Lower leg skin (tissue), 4 donors: ENCODE measurements around the gene SLC16A13. TPM values are rescaled to one million over a fixed set of nuclear protein-coding genes. Genes with fewer than 3 reads are reported as not detected.
"Not testable (repeated sequence)": the region's sequence is repeated elsewhere in the genome, so short reads cannot be mapped to it uniquely, and the experiment has no call there.

Experiments used
- DNase-seq, 2 donors: peaks; one replicate each; pipeline ENCODE4 v3.0.0-alpha.2; 2019; ENCODE audit warnings: low spot score in 2 of 2
- H3K4me3 ChIP-seq: fragments of 200-600 bp; sonication (generic); 2 replicates; pipeline ENCODE4 v1.5.1; 2017; ENCODE audit warnings: mild to moderate bottlenecking, low read depth; ENCODE audit not compliant: poor library complexity, severe bottlenecking
- POLR2A ChIP-seq, 2 donors: fragments of 450-650 bp; IDR thresholded peaks; one replicate each; pipeline ENCODE4 v1.6.1; 2016 to 2017; ENCODE audit warnings: antibody characterized with exemption in 2 of 2, mild to moderate bottlenecking in 1 of 2, moderate library complexity in 1 of 2
- WGBS, 2 donors: methylation state at CpG; one replicate each; pipeline ENCODE4 v1.1.5; 2018; 5-methylcytosine and 5-hydroxymethylcytosine counted together
- intact Hi-C: fragments of 100-400 bp; cut with DNase I; formaldehyde crosslinking; loops from one replicate; pipeline ENCODE4 v1.15.0; 2023; ENCODE audit warnings: low total_unique reads
- total RNA-seq, 4 donors: library from RNA; depleted of rRNA; stranded (reverse); fragments of >200 nt; gene quantifications; one replicate each; pipeline ENCODE4 v1.1.0, GENCODE V29; 2016
- TF ChIP-seq, protein P1 (sequence below), 3 donors: fragments of 450-650 bp; IDR thresholded peaks; one replicate each; pipeline ENCODE4 v1.5.1; 2016; ENCODE audit warnings: antibody characterized with exemption in 3 of 3, mild to moderate bottlenecking in 3 of 3, moderate library complexity in 2 of 3

Gene SLC16A13
- total RNA-seq, 4 donors from 2014 or later: 1.0 to 5.2 (median 2.6) TPM

- 64 to 68% methylated on average over 15 of the region's 15 CpGs for WGBS, 2 donors
- intact Hi-C loops: no loop called here
- H3K4me3 ChIP-seq: no peak within 1 kb of the TSS
- TF ChIP-seq, protein P1, sequence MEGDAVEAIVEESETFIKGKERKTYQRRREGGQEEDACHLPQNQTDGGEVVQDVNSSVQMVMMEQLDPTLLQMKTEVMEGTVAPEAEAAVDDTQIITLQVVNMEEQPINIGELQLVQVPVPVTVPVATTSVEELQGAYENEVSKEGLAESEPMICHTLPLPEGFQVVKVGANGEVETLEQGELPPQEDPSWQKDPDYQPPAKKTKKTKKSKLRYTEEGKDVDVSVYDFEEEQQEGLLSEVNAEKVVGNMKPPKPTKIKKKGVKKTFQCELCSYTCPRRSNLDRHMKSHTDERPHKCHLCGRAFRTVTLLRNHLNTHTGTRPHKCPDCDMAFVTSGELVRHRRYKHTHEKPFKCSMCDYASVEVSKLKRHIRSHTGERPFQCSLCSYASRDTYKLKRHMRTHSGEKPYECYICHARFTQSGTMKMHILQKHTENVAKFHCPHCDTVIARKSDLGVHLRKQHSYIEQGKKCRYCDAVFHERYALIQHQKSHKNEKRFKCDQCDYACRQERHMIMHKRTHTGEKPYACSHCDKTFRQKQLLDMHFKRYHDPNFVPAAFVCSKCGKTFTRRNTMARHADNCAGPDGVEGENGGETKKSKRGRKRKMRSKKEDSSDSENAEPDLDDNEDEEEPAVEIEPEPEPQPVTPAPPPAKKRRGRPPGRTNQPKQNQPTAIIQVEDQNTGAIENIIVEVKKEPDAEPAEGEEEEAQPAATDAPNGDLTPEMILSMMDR (IDR thresholded peaks at IDR 0.05): no peak
- TF ChIP-seq POLR2A (IDR thresholded peaks at IDR 0.05): no peak
- DNase-seq: peak in 1 of 2 donors; percentile 61
Observed at GRCh38 chr17:7079581-7080455, 44.0 kb downstream of the SLC16A13 start, which contains the start of gene CLEC10A. Gene CLEC10A, minus strand, starts transcription at chr17:7080251. Its CDS starts 1,439 bp downstream, at chr17:7078812.

GRCh38 chr17:7080456-7081041 lies 44.7 kb downstream of the SLC16A13 start:
- H3K4me3 ChIP-seq: no peak overlapping the region
- intact Hi-C loops: no loop called here

DNA sequence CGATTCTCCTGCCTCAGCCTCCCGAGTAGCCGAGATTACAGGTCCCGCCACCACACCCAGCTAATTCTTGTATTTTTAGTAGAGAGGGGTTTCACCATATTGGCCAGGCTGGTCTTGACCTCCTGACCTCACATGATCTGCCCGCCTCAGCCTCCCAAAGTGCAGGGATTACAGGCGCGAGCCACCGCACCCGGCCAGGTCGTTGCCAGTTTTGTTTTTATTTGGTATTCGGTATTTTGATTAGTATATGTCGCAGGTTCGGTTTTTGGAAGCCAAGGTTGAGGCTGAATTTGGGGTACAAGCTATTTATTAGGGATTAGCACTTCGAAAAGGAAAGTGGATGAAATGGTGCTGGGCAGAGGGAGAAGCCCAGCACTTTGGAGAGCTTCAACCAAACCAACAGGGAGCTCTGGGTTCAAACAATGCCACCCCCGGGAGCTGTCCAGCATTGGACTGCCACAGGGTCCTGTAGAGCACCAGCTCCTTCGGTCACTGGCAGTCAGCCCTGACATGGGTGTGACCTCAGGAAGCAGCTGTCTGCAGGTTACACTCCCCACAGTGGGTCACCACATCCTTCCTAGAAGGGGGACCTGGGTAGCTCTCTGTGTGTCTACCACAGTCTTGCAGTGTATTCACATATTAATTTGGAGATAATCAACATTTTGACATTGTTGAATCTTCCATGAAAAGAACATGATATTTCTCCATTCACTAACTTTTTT lies 45.7 kb downstream of the SLC16A13 start:
- intact Hi-C loops: no loop called here
- TF ChIP-seq, protein P1 (IDR thresholded peaks at IDR 0.05): no peak
- TF ChIP-seq POLR2A (IDR thresholded peaks at IDR 0.05): no peak
- DNase-seq: peak in 1 of 2 donors; percentile 80
- no peak overlapping the region for H3K4me3 ChIP-seq
- WGBS, 2 donors: 87% methylated on average over 16 of the region's 16 CpGs

More at GRCh38 chr17:7080456-7081041, 44.7 kb downstream of the SLC16A13 start:
- WGBS, 2 donors: 46 to 51% methylated on average over 10 of the region's 10 CpGs
- DNase-seq: peak in 1 of 2 donors; percentile 48
- TF ChIP-seq POLR2A (IDR thresholded peaks at IDR 0.05): no peak
- TF ChIP-seq, protein P1 (IDR thresholded peaks at IDR 0.05): no peak

DNA sequence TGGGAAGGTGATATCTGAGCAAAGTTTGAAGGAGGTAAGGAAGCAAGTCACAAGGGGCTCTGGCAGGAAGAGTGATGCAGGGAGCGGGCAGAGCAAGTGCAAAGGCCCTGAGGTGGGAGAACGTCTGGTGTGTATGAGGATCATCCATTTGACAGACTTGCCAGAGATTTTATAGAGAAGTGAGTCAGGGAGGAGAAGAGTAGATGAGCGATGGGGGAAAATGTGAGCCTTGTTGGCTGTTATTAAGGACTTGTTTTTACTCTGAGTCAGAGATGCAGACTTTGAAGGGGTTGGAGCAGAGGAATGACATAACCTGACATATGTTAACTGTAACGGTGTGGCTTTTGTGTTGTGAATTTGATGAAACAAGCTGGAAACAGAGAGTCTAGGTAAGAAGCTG lies 47.8 kb downstream of the SLC16A13 start:
- 66 to 75% methylated on average over 4 of the region's 4 CpGs for WGBS, 2 donors
- peak in 1 of 2 donors; percentile 29 for DNase-seq
- TF ChIP-seq POLR2A (IDR thresholded peaks at IDR 0.05): no peak
- TF ChIP-seq, protein P1 (IDR thresholded peaks at IDR 0.05): no peak
- no peak overlapping the region for H3K4me3 ChIP-seq
- intact Hi-C loops: no loop called here

DNA sequence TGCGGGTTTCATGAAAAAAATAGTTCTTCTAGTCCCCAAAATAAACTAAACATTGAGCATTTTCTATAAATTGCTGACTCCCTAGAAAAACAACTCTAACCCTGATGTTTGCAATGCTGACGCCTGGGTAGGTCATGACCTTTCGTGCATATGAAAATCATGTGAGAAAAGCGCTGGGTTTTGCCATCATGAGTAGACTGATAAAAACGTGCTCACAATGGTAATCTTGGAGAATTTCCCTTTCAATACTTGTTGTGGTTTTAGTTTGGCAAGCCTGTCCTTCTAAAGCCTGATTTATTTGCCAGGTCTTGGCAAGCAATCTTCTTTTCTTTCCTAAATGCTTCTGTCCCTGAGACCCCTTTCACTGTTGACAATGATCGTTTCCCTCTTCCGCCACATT lies 48.3 kb downstream of the SLC16A13 start:
- WGBS, 2 donors: 33 to 39% methylated on average over 7 of the region's 7 CpGs
- DNase-seq: no peak
- H3K4me3 ChIP-seq: no peak overlapping the region
- intact Hi-C loops: no loop called here
- TF ChIP-seq, protein P1 (IDR thresholded peaks at IDR 0.05): no peak
- no peak for TF ChIP-seq POLR2A (IDR thresholded peaks at IDR 0.05)

GRCh38 chr17:7088442-7088841 lies 52.6 kb downstream of the SLC16A13 start:
- H3K4me3 ChIP-seq, intact Hi-C loops: not testable (repeated sequence)
- 52 to 61% methylated on average over 4 of the region's 4 CpGs for WGBS, 2 donors
- DNase-seq: peak in 1 of 2 donors; percentile 43

DNA sequence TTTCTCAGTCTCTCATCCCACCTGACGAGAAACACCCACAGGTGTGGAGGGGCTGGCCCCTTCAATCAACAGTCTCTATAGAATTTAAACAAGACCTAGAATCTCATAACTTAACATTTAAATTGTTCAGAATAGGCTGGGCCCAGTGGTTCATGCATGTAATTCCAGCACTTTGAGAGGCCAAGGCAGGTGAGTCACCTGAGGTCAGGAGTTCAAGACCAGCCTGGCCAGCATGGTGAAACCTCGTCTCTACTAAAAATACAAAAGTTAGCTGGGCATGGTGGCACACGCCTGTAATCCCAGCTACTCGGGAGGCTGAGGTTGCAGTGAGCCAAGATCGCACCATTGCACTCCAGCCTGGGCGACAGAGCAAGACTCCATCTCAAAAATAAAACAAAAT lies 53.8 kb downstream of the SLC16A13 start:
- H3K4me3 ChIP-seq, DNase-seq, intact Hi-C loops: not testable (repeated sequence)
- WGBS, 2 donors: 84 to 89% methylated on average over 6 of the region's 6 CpGs
